Endometrium (tissue), 2 donors: ENCODE results near the gene OR5C1.
"Not testable (repeated sequence)": the region's sequence is repeated elsewhere in the genome, so short reads cannot be mapped to it uniquely, and the experiment has no call there.

Experiments
- FAIRE-seq: peaks from 2 replicates; lab custom pipeline; 2012; peaks lifted over from hg19 to GRCh38; lab: Jason Lieb, UNC
- donor health status: control.
- donor health status: control.

OR5C1 gene

GRCh38 chr9:122812736-122813135, 24.0 kb downstream of the OR5C1 start:
- FAIRE-seq, result no peak

GRCh38 chr9:122814545-122814944, 25.8 kb downstream of the OR5C1 start:
- no peak for FAIRE-seq

- FAIRE-seq, result no peak
These were observed 26.8 kb downstream of the OR5C1 start for GRCh38 chr9:122815544-122815943.

- FAIRE-seq, result no peak
These were observed 27.6 kb downstream of the OR5C1 start for GRCh38 chr9:122816163-122816867.

GRCh38 chr9:122819326-122819725, 30.6 kb downstream of the OR5C1 start:
- FAIRE-seq, result no peak

- no peak for FAIRE-seq
These were observed 31.2 kb downstream of the OR5C1 start for GRCh38 chr9:122819791-122820489.

- no peak for FAIRE-seq
These were observed 31.7 kb downstream of the OR5C1 start for GRCh38 chr9:122820490-122820845.

GRCh38 chr9:122821278-122821943, 32.7 kb downstream of the OR5C1 start:
- FAIRE-seq, result no peak

- FAIRE-seq, result no peak
These were observed 33.3 kb downstream of the OR5C1 start for GRCh38 chr9:122822056-122822455.

GRCh38 chr9:122822938-122823337, 34.2 kb downstream of the OR5C1 start:
- FAIRE-seq, result no peak

- FAIRE-seq, result no peak
These were observed 39.0 kb downstream of the OR5C1 start for GRCh38 chr9:122827761-122828093.

- not testable (repeated sequence) for FAIRE-seq
These were observed 40.2 kb downstream of the OR5C1 start for GRCh38 chr9:122828965-122829284.

- no peak for FAIRE-seq
These were observed 43.5 kb downstream of the OR5C1 start for GRCh38 chr9:122832194-122832593.

GRCh38 chr9:122835313-122835731, 46.6 kb downstream of the OR5C1 start:
- FAIRE-seq, result no peak

- FAIRE-seq, result no peak
These were observed 48.6 kb downstream of the OR5C1 start for GRCh38 chr9:122837266-122837850.

- FAIRE-seq, result not testable (repeated sequence)
These were observed 49.7 kb downstream of the OR5C1 start for GRCh38 chr9:122838441-122838840.
